ENCODE measurements around the gene SH3RF3.

SH3RF3 gene

GRCh38 chr2:109175350-109175678 lies 46.3 kb downstream of the SH3RF3 start:
- H3K4me3 ChIP-seq (ENCODE audit: low read depth, low read length): no peak overlapping the region
- DNase-seq (ENCODE audit: low read depth): no peak
- no peak for TF ChIP-seq MYC (IDR thresholded peaks at IDR 0.05; ENCODE audit: low read depth, low read length)
- TF ChIP-seq, protein P1, sequence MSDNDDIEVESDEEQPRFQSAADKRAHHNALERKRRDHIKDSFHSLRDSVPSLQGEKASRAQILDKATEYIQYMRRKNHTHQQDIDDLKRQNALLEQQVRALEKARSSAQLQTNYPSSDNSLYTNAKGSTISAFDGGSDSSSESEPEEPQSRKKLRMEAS (IDR thresholded peaks at IDR 0.05; ENCODE audit: low read depth, low read length): no peak

GRCh38 chr2:109176928-109177327 lies 47.9 kb downstream of the SH3RF3 start:
- TF ChIP-seq, protein P1 (IDR thresholded peaks at IDR 0.05; ENCODE audit: low read depth, low read length): no peak
- TF ChIP-seq, protein P2, sequence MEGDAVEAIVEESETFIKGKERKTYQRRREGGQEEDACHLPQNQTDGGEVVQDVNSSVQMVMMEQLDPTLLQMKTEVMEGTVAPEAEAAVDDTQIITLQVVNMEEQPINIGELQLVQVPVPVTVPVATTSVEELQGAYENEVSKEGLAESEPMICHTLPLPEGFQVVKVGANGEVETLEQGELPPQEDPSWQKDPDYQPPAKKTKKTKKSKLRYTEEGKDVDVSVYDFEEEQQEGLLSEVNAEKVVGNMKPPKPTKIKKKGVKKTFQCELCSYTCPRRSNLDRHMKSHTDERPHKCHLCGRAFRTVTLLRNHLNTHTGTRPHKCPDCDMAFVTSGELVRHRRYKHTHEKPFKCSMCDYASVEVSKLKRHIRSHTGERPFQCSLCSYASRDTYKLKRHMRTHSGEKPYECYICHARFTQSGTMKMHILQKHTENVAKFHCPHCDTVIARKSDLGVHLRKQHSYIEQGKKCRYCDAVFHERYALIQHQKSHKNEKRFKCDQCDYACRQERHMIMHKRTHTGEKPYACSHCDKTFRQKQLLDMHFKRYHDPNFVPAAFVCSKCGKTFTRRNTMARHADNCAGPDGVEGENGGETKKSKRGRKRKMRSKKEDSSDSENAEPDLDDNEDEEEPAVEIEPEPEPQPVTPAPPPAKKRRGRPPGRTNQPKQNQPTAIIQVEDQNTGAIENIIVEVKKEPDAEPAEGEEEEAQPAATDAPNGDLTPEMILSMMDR (IDR thresholded peaks at IDR 0.05; ENCODE audit: low read depth, low read length): no peak
- TF ChIP-seq POLR2A (IDR thresholded peaks at IDR 0.05; ENCODE audit: extremely low read depth, insufficient read length) (no peak), MYC (IDR thresholded peaks at IDR 0.05; ENCODE audit: low read depth, low read length) (no peak)
- no peak for DNase-seq (ENCODE audit: low read depth)

GRCh38 chr2:109177635-109178034 lies 48.6 kb downstream of the SH3RF3 start:
- DNase-seq (ENCODE audit: low read depth): no peak
- TF ChIP-seq POLR2A (IDR thresholded peaks at IDR 0.05; ENCODE audit: extremely low read depth, insufficient read length) (no peak), MYC (IDR thresholded peaks at IDR 0.05; ENCODE audit: low read depth, low read length) (no peak)
- TF ChIP-seq, protein P1 (IDR thresholded peaks at IDR 0.05; ENCODE audit: low read depth, low read length): no peak
- TF ChIP-seq, protein P2 (IDR thresholded peaks at IDR 0.05; ENCODE audit: low read depth, low read length): no peak
- no peak overlapping the region for H3K4me3 ChIP-seq (ENCODE audit: low read depth, low read length)

More at GRCh38 chr2:109176928-109177327, 47.9 kb downstream of the SH3RF3 start:
- no peak overlapping the region for H3K4me3 ChIP-seq (ENCODE audit: low read depth, low read length)

- DNase-seq (ENCODE audit: low read depth): no peak
- no peak overlapping the region for H3K4me3 ChIP-seq (ENCODE audit: low read depth, low read length)
- TF ChIP-seq, protein P2 (IDR thresholded peaks at IDR 0.05; ENCODE audit: low read depth, low read length): no peak
- TF ChIP-seq, protein P1 (IDR thresholded peaks at IDR 0.05; ENCODE audit: low read depth, low read length): no peak
- TF ChIP-seq POLR2A (IDR thresholded peaks at IDR 0.05; ENCODE audit: extremely low read depth, insufficient read length) (no peak), MYC (IDR thresholded peaks at IDR 0.05; ENCODE audit: low read depth, low read length) (no peak)
Measured at GRCh38 chr2:109178968-109179367, 50.0 kb downstream of the SH3RF3 start.

GRCh38 chr2:109180786-109181185 lies 51.8 kb downstream of the SH3RF3 start:
- TF ChIP-seq, protein P1 (IDR thresholded peaks at IDR 0.05; ENCODE audit: low read depth, low read length): no peak
- TF ChIP-seq MYC (IDR thresholded peaks at IDR 0.05; ENCODE audit: low read depth, low read length): no peak
- no peak for TF ChIP-seq POLR2A (IDR thresholded peaks at IDR 0.05; ENCODE audit: extremely low read depth, insufficient read length)
- TF ChIP-seq, protein P2 (IDR thresholded peaks at IDR 0.05; ENCODE audit: low read depth, low read length): no peak
- H3K4me3 ChIP-seq (ENCODE audit: low read depth, low read length): no peak overlapping the region
- no peak for DNase-seq (ENCODE audit: low read depth)

GRCh38 chr2:109182426-109182825 lies 53.4 kb downstream of the SH3RF3 start:
- H3K4me3 ChIP-seq (ENCODE audit: low read depth, low read length): no peak overlapping the region
- TF ChIP-seq POLR2A (IDR thresholded peaks at IDR 0.05; ENCODE audit: extremely low read depth, insufficient read length): no peak
- no peak for TF ChIP-seq MYC (IDR thresholded peaks at IDR 0.05; ENCODE audit: low read depth, low read length)
- DNase-seq (ENCODE audit: low read depth): no peak

DNA sequence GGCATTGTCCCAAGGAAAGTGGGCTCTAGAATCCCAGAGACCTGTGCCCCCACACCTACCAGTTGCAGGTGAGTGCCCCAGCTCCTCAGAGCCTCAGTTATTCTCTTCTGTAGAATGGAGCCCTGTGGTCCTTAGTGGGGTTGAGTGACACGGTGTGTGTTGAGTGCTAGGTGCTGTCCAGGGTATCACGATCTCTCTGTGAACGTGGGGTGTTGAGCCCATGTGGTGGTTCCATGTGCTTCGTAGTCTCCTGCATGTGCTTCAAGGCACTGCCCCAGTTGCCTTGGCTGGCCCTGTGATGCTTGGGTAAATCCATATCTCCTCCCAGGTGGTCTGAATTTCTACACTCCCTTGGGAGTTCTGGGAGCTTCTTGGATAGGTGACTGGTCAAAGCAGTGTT lies 54.9 kb downstream of the SH3RF3 start:
- TF ChIP-seq POLR2A (IDR thresholded peaks at IDR 0.05; ENCODE audit: extremely low read depth, insufficient read length) (no peak), MYC (IDR thresholded peaks at IDR 0.05; ENCODE audit: low read depth, low read length) (no peak)
- TF ChIP-seq, protein P2 (IDR thresholded peaks at IDR 0.05; ENCODE audit: low read depth, low read length): no peak
- TF ChIP-seq, protein P1 (IDR thresholded peaks at IDR 0.05; ENCODE audit: low read depth, low read length): no peak
- no peak overlapping the region for H3K4me3 ChIP-seq (ENCODE audit: low read depth, low read length)
- no peak for DNase-seq (ENCODE audit: low read depth)

All from NB4 (cell line).